Measurements from ENCODE around the gene GALNT10.

DNA sequence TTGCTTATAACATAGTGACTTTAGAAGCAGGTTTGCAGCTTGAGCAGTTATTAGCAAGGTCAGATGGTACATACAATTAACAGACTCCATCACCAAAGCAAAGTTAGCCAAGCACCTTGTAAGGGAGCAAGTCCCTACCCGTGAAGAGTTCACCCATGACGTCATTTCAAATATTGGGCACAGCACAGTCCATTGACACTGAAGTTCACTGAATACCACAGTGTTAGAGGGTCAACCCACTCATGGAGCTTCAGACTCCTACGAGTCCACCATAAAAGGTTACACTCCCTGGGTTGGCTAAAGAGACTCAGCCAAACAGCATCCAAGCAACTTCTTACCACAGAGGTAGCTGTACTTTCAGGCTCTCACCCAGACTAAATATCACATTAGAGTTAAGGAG is 77.5 kb downstream of the GALNT10 start:
- TF ChIP-seq TEAD4 (IDR thresholded peaks at IDR 0.05; ENCODE audit: low read length) (no peak), TEAD4 (CRISPR knock-in tag; IDR thresholded peaks at IDR 0.05; ENCODE audit: borderline replicate concordance) (no peak), IRF2 (CRISPR knock-in tag; IDR thresholded peaks at IDR 0.05) (no peak), RNF2 (IDR thresholded peaks at IDR 0.05) (no peak), FOXP1 (CRISPR knock-in tag; IDR thresholded peaks at IDR 0.05) (no peak), POLR2AphosphoS2 (IDR thresholded peaks at IDR 0.05; ENCODE audit: low read length) (no peak), POLR2A (conservative IDR thresholded peaks at IDR 0.05) (no peak), BHLHE40 (IDR thresholded peaks at IDR 0.05; ENCODE audit: low read length) (no peak), ZNF785 (CRISPR knock-in tag; IDR thresholded peaks at IDR 0.05) (no peak), POLR2AphosphoS5 (IDR thresholded peaks at IDR 0.05; ENCODE audit: control insufficient read depth, insufficient read depth, low read depth, low read length) (no peak), ZBTB1 (CRISPR knock-in tag; IDR thresholded peaks at IDR 0.05; ENCODE audit: borderline replicate concordance, low read depth) (no peak)
- TF ChIP-seq, protein P1, sequence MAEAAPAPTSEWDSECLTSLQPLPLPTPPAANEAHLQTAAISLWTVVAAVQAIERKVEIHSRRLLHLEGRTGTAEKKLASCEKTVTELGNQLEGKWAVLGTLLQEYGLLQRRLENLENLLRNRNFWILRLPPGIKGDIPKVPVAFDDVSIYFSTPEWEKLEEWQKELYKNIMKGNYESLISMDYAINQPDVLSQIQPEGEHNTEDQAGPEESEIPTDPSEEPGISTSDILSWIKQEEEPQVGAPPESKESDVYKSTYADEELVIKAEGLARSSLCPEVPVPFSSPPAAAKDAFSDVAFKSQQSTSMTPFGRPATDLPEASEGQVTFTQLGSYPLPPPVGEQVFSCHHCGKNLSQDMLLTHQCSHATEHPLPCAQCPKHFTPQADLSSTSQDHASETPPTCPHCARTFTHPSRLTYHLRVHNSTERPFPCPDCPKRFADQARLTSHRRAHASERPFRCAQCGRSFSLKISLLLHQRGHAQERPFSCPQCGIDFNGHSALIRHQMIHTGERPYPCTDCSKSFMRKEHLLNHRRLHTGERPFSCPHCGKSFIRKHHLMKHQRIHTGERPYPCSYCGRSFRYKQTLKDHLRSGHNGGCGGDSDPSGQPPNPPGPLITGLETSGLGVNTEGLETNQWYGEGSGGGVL (CRISPR knock-in tag; IDR thresholded peaks at IDR 0.05): no peak
- TF ChIP-seq, protein P2, sequence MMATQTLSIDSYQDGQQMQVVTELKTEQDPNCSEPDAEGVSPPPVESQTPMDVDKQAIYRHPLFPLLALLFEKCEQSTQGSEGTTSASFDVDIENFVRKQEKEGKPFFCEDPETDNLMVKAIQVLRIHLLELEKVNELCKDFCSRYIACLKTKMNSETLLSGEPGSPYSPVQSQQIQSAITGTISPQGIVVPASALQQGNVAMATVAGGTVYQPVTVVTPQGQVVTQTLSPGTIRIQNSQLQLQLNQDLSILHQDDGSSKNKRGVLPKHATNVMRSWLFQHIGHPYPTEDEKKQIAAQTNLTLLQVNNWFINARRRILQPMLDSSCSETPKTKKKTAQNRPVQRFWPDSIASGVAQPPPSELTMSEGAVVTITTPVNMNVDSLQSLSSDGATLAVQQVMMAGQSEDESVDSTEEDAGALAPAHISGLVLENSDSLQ (IDR thresholded peaks at IDR 0.05): no peak
- TF ChIP-seq, protein P3, sequence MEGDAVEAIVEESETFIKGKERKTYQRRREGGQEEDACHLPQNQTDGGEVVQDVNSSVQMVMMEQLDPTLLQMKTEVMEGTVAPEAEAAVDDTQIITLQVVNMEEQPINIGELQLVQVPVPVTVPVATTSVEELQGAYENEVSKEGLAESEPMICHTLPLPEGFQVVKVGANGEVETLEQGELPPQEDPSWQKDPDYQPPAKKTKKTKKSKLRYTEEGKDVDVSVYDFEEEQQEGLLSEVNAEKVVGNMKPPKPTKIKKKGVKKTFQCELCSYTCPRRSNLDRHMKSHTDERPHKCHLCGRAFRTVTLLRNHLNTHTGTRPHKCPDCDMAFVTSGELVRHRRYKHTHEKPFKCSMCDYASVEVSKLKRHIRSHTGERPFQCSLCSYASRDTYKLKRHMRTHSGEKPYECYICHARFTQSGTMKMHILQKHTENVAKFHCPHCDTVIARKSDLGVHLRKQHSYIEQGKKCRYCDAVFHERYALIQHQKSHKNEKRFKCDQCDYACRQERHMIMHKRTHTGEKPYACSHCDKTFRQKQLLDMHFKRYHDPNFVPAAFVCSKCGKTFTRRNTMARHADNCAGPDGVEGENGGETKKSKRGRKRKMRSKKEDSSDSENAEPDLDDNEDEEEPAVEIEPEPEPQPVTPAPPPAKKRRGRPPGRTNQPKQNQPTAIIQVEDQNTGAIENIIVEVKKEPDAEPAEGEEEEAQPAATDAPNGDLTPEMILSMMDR (IDR thresholded peaks at IDR 0.05 in 2 of 3, conservative IDR thresholded peaks at IDR 0.05 in 1 of 3; ENCODE audit: insufficient read depth in 2 of 3, low read depth in 1 of 3, low read length in 3 of 3): no peak
- TF ChIP-seq, protein P4, sequence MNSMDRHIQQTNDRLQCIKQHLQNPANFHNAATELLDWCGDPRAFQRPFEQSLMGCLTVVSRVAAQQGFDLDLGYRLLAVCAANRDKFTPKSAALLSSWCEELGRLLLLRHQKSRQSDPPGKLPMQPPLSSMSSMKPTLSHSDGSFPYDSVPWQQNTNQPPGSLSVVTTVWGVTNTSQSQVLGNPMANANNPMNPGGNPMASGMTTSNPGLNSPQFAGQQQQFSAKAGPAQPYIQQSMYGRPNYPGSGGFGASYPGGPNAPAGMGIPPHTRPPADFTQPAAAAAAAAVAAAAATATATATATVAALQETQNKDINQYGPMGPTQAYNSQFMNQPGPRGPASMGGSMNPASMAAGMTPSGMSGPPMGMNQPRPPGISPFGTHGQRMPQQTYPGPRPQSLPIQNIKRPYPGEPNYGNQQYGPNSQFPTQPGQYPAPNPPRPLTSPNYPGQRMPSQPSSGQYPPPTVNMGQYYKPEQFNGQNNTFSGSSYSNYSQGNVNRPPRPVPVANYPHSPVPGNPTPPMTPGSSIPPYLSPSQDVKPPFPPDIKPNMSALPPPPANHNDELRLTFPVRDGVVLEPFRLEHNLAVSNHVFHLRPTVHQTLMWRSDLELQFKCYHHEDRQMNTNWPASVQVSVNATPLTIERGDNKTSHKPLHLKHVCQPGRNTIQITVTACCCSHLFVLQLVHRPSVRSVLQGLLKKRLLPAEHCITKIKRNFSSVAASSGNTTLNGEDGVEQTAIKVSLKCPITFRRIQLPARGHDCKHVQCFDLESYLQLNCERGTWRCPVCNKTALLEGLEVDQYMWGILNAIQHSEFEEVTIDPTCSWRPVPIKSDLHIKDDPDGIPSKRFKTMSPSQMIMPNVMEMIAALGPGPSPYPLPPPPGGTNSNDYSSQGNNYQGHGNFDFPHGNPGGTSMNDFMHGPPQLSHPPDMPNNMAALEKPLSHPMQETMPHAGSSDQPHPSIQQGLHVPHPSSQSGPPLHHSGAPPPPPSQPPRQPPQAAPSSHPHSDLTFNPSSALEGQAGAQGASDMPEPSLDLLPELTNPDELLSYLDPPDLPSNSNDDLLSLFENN (IDR thresholded peaks at IDR 0.05; ENCODE audit: low read depth in 2 of 2, low read length in 2 of 2): no peak

All from K562 (cell line).